Fibroblast of peridontal ligament (primary cell): ENCODE measurements around the gene IGF1.

Source experiments
- DNase-seq: peaks from one replicate; pipeline ENCODE4 v3.0.0-alpha.2; 2010; ENCODE audit errors: extremely low read depth

The IGF1 gene

DNA sequence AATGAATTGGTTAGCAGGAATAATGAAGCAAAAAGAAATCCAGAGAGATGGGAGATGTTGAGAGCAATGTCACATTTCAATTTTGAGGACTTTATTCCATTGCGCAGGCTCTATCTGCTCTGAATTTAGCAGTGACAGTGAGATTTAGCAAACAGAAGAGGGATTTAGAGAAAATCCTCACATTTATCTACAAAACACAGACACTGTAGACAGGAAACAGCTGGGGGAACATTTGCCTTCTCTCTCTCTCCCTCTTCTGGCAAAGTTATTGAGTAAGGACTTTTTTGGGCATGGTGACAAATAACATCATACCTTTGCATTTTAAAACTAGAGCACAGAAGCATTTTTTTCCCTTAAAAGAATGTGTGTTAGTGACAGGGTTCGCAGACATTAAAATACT, at the start of gene IGF1:
Gene IGF1, minus strand, starts transcription at position 158 of the 400 bp plus-strand sequence. CDS start 182 bp downstream, outside the sequence.
- peak; percentile 59 for DNase-seq

DNA sequence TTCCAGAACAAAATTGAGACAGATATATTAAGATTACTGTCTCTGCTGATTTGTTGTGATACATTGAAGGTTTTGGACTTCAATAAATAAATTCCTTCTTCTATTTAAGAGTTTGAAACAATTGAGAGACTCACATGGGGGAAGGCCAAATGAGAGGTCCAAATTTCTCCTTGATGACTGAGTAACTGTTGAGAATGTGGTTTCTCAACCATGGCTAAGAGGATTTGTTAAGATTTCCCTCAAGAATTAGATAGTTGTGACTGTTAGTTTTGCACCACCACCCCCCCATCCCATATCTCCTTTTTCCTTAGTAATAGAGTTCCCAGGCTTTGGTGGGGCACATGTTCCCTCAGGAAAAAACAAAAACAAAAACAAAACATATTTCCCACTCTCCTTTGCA, 47.7 kb upstream of the IGF1 start:
- peak; percentile 70 for DNase-seq

DNA sequence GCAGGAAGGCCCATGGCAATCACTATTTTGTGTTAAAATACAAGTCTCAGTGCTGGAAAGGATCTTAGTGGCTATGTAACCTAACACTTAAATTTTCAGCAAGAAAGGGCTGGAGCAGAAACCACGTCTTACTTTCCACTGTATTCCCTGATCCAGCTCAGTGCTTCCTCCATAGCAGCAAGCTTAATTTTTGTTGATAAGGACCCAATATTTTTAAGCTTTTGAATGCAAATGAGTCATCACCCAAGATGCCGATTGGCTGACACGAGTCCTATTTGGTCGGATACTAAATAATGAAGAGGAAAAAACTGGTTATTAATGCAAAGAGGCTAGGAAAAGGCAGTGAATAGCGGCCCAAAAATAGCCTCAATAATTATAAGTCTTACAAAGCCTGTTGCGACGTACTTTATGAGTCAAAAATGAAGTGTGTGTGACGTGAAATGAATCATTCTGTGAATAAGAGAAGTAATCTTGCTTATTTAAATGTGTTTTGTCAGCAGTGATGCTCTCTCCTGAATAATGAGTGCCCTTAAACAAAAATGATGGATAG, 46.9 kb upstream of the IGF1 start:
- DNase-seq, result peak; percentile 81

DNA sequence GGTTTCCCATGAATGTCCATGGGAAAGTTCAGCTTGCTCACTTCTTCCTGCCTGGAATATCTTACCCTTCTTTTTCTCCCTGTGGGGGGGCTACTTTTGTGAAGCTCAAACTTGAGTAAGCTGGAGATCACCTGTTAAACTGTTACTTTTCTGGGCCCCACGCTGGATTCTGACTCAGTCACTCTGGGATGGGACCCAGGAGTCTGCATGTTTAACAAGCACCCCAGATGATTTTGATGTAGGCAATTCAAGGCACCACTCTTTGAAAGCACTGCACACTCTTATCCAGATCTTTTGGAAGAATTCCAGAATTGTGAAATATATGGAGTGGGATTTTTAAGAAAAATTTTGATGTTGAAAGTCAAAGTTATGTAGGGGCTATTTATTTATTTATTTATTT, 46.3 kb upstream of the IGF1 start:
- DNase-seq, result peak; percentile 65

DNA sequence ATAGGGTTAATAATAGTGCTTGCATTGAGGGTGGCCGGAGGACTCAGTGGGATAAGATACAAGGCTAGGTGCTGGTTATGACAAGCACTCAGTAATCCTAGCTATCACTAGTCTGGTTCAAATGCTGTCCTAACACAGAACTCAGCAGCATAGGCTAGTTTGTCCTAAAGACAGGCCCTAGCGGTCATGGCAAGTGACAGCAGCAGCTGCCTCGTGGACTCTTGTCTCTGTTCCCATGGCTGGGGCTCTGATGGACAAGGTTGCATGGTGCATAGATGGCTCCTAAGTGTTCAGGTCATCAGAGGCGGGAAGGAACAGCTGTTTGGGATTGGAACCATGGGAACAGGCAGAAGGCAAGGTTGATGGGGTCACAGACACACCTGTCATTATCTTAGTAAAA, 42.4 kb upstream of the IGF1 start:
- no peak for DNase-seq

DNA sequence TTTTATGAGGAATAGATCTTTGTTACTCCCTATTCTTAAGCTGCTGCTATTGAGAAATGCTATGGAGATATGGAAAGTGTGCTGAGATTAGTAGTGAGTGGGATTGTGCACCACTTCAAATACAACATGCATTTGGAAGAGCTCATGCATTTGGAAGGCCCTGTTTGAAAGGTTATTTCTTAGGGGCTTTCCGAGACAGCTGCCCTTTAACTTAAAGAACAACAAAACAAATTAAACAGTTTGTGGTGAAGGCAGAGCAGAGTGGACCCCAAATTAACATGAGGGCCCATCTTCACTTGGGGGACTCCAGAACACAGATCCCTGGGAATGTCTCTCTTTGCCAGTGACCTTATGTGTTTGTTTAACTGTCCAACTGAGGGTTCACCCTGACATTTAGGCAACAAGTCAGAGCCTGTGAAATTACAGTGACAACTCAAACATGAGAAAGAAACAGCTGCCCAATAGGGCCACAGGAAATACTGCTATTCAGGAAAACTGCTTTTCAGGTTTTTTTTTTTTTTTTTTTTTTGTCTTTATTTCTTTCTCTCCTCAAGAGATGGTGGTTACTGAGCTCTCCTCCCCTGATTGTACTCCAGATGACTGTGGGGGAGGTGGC, 41.4 kb upstream of the IGF1 start:
- no peak for DNase-seq

DNA sequence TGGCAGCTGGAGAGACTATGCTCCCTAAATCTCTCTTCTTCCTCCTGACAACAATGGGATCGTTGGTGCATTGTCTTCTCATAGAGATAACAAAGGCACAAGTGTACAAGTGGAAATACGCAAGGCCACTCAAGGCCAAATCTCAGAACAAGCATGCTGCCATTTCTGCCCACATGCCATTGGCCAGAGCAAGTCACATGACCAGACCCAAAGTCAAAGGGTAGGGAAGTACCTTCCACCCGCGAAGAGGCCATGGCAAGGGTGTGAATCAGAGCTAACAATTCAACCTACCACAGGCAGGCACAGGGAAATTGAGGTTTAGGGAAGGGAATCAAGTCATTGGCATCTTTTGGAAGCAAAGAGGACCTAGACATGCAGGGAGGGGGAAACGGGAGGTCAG, 38.5 kb upstream of the IGF1 start:
- DNase-seq, result no peak

DNA sequence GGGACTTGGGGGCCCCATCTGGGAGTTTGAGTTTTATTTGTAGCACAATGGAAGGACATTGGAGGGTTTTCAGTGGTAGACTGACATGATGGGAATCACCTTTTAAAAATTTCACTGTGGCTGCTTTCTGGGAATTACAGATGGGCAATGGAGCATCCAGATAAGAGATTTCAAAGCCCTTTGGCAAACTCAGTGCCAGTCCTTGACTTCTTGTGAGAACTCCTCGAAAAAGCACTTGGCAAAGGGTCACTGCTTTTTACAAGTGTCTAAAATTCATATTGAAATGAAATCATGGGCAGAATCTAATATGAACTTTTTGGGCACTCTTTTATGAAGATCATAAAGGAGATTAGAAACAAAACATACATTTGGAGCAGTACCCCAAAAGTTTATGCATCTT, 34.3 kb upstream of the IGF1 start:
- no peak for DNase-seq

DNA sequence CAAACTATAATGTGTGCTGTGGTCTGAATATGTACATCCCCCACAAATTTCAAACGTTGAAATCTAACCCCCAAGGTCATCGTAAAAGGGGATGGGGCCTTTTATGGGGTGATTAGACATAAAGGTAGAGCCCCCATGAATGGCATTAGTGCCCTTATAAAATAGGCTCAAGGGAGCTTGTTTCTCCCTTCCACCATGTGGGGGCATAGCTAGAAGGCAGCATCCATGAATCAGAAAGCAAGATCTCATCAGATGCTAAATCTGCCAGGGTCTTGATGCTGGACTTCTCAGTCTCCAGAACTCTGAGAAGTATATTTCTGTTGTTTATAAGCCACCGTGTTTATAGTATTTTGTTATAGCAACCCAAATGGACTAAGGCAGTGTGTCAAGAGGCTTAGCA, 33.4 kb upstream of the IGF1 start:
- peak; percentile 28 for DNase-seq

DNA sequence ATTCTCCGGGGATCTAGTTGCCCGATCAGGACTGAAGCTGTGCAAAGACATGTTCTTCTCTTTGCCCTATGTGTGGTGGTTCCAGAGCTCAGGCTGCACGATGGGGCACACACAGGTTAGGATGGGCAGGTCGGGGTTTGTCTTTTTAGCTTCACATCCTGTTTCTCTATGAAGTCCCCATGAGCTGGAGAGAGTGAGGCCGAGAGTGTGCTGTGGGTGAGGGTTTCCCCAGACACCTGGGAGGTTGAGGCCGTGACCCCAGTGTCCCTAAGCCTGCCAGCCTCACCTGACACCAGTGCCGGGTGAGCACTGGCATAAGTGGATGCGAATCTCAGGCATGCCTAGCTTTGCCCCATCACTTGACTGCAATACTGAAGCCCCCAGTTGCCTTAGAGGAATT, 32.9 kb upstream of the IGF1 start:
- no peak for DNase-seq

DNA sequence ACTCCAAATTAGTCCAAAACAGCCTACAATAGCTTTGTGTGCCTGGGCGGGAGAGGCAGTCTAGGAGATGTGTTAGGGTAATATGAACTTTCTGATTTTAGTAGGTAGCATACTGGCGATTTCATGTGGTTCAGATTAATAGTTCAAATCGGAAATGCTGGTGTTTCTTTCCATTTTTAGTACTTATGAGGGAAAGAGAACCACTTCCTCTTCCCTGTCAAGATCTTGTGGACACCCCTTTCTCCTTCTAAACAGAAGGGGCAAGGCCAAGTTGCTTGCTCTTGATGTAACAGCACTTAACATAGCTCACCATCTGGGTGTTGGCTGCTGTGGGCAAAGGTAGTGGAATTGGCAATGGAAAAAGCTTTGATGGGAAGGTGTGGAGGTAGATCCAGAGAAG, 32.2 kb upstream of the IGF1 start:
- DNase-seq, result no peak

DNA sequence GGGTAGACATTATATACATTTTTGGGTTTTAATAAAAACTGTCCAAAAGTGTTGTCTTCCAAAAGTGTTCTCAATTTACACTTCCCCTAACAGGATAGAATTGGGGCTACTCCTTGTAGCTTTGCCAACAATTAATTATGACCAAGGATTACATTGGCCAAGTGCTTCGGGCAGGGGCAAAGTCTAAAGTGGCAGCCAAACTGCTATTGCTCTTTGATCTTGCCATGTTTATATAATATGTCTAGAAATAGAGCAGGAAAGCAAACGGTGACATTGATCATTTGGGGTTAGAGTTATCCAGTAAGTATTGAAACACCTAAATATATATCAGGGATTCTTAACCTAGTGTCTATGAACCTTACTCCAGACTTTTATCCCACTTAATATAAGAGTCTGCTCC, 31.2 kb upstream of the IGF1 start:
- DNase-seq, result no peak

DNA sequence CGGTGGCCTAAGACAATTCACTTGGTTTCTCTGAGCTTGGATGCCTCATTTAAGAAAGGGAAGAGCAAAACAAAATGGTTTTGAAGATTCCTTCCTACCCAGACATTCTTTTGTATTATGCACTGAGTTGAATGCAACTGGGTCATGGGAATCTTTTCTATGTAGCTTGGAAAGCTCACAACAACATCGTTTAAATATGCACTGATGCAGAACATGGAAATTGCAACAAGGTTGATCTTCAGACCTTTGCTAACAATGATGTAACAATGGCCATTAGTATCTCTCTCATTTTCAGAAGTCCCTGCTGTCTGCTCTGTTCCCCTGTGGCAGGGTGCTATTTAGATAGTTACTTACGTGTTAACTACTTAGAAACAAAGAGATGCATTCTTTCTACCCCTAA, 30.1 kb upstream of the IGF1 start:
- DNase-seq, result no peak

DNA sequence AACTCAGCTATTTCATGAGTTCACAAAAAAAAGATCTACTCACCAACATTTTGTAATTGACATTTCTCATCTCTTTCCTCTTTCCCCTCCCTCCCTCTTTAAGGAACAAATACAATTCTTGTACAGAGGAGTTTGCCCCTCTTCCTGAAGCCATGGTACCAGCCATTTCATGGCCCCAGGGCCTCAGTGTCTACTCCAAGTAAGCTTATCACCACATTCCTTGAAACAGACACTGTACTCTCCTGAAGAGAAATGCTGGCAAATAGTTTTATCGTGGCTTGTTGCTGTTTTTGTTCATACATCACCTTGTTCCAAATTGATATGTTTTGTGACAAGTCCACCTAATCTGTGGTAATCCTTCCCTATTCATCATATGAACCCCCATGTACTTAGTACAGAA, 29.7 kb upstream of the IGF1 start:
- DNase-seq, result no peak

DNA sequence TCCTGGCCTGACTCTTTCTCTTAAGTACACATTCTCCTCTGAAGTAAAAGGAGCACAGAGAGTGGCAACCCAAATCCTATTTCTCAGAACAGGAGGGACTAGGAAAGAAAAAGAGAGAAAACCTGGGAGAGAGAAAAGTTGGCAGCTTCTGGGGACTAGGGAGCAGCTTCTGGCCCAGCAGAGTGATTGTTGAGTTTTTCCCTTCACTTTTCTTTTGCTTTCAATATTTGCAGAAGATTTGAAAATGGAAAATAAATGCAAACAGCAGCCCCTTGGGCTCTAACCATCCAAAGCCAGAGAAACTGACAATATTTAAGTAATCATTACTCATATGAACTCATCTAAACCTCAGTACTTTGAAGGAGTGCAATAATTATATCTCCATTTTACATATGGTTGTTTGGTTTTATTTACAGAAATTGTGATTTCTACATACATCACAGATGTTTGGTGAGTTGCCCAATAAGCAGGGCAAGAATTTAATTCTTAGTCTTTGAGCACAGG, 28.8 kb upstream of the IGF1 start:
- DNase-seq, result no peak

DNA sequence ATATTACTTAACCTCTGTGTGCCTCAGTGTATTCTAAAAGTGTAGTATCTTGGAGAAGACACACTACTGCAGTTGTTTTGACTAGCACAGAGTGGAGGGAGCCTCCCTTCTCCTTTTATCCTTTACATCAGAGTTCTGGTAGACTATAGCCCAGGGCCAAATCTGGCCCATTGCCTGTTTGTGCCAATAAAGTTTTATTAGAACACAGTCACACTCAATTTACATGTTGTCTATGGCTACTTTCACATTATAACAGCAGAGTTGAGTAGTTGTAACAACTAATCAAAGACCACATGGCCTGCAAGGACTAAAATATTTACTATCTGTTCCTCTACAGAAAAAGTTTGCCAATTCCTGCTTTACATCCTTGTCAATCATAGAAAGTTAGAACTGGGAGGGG, 27.7 kb upstream of the IGF1 start:
- no peak for DNase-seq

DNA sequence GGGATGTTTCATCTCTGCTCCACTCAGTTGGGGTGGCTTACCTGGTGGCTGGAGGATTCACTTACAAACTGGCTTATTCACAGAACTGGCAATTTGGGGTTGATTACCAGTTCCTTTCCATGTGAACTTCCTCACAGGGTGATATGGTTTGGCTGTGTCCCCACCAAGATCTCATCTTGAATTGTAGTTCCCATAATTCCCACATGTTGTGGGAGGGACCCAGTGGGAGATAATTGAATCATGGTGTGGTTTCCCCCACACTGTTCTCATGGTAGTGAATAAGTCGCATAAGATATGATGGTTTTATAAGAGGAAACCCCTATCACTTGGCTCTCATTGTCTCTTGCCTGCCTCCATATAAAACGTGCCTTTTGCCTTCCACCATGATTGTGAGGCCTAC, 26.9 kb upstream of the IGF1 start:
- DNase-seq, result no peak

DNA sequence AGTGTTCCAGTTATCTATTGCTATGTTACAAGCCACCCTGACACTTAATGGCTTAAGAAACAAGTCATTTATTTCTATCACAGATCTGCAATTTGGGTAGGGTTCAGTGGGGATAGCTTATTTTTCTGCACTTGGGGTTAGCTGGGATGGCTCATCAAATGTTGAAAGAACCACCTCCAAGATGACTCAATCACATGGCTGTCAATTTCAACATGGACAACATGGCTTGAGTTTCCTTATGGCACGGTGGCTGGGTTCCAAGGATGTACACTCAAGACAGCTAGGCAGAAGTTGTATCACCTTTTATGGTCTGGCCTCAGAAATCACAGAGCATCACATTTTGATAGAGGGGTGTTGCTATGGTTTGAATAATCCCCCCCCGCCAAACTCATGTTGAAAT, 24.5 kb upstream of the IGF1 start:
- no peak for DNase-seq

DNA sequence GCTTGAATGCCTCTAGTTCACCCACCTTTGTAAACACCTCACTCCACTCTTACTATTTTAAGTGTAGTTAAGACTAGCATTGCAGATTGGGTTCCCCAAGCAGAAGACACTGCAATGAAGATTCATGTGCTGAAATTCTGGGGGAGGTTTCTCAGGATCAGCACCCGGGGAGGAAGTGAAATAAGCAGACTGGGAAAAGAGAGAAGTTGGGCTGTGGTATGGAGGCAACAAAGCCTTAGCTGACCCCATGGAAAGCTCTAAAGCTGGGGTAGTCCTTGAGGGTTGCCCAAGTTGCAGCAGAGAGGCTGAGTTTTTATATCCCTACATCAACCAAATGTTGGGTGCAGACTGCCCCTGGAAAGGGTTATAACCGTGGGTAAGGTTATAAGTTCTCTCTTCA, 23.9 kb upstream of the IGF1 start:
- DNase-seq, result no peak

DNA sequence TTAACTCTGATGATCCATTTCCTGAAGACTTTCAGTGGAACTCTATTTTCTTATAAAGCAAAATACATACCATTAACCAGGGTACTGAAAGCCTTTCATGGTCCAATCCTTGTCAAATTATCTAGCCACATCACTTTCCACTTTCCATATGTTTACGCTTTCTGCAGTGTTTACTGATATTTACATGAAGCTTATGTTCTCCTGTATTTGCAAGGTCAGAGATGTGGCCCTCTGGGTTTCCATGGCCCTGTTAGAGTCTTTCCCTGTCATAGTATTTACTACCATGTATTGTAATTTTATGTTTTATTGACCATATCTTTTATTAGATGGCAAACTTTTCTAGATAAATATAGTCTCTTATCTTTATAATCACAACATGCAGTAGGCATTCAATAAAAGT, 23.5 kb upstream of the IGF1 start:
- DNase-seq, result no peak

DNA sequence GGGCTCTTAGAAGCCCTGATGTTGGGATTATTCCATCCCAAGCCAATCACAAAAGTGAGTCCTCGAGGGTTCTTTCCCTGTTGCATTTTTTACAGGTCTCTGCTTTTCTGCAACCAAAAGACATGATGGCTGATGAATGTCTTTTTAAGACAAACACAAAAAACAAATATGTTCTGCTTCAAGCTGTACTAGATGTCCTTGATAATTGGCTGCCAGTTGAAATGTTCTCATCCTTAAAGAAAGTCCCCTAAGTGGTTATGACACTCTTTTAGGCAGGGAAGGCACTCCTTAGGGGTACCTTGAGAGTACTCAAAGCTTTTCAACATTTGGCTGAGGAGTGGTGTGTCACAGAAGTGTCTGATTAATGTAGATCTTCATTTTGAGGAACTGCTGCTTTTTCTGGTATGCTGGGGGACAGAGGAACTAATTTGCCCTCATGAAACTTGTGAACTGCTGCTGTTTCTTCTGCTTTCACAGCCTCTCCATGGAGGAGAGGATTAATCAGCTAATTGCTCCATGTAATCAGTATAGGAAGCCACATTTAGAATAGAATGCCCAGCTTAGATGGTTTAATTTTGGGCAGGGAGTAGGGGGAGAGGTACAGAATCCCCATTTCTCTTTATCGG, 22.8 kb upstream of the IGF1 start:
- DNase-seq, result no peak

DNA sequence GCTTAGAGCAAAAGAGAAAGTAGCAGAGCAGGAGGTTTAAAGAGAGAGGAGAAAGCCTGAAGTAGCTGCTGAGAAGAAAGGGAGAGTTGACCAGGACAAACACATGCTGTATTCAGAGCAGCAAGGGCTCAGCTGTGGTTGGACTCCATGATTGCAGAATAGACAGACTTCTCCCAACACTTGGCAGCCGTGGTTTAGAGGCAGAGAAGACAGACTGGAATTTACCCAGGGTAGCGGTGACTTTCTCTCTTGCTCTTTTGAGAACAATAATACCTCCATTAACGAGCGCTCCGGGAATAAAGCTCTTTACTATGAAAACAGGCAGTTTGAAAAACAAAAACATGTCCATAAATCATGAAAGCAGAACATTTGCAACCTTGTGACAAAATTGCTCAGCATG, 21.4 kb upstream of the IGF1 start:
- no peak for DNase-seq

DNA sequence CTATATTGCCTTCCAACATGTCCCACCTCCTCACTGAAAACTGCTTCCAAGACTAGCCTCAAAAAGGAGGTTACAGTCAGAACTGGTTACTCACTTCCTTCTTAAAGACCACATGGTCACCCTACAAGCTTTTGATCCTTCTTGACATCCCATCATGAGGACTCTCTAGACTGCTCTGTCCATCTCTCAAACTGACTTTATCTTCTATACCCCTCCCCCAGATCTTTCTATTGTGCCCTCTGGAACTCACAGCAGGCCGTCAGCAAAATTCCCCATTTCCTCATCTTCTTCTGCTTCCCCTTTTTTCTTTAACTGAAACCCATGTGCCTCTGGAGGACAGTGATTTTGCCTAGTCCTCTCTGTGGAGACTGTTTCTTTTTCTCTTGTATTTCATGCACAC, 18.1 kb upstream of the IGF1 start:
- no peak for DNase-seq

DNA sequence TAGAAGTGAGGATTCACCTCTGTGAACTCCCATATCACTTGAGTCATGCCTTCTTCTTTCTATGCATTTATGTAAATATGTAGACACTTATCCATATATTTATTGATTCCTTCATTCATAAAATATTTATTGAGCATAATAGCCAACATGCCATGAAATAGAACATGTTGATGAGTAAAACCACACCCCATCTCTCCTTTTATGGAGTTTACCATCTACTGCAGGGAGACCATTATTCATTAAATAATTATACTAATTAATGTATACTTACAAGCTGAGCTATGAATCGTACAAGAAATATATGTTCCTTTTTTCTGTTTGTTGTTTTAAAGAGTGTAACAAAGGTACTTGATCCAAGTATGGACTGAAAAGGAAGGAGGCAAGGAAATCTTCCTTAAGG, 17.4 kb upstream of the IGF1 start:
- no peak for DNase-seq
